HG03103 (cell line): ENCODE results near the gene SECISBP2.
"Not testable (repeated sequence)": the region's sequence is repeated elsewhere in the genome, so short reads cannot be mapped to it uniquely, and the experiment has no call there.

Experiments used
- ATAC-seq: cut with Tn5 transposase; IDR thresholded peaks from one replicate; pipeline ENCODE4 v1.9.1; 2021; ENCODE audit warnings: low read depth; ENCODE audit not compliant: unreplicated experiment

The SECISBP2 gene, protein sequence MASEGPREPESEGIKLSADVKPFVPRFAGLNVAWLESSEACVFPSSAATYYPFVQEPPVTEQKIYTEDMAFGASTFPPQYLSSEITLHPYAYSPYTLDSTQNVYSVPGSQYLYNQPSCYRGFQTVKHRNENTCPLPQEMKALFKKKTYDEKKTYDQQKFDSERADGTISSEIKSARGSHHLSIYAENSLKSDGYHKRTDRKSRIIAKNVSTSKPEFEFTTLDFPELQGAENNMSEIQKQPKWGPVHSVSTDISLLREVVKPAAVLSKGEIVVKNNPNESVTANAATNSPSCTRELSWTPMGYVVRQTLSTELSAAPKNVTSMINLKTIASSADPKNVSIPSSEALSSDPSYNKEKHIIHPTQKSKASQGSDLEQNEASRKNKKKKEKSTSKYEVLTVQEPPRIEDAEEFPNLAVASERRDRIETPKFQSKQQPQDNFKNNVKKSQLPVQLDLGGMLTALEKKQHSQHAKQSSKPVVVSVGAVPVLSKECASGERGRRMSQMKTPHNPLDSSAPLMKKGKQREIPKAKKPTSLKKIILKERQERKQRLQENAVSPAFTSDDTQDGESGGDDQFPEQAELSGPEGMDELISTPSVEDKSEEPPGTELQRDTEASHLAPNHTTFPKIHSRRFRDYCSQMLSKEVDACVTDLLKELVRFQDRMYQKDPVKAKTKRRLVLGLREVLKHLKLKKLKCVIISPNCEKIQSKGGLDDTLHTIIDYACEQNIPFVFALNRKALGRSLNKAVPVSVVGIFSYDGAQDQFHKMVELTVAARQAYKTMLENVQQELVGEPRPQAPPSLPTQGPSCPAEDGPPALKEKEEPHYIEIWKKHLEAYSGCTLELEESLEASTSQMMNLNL

DNA sequence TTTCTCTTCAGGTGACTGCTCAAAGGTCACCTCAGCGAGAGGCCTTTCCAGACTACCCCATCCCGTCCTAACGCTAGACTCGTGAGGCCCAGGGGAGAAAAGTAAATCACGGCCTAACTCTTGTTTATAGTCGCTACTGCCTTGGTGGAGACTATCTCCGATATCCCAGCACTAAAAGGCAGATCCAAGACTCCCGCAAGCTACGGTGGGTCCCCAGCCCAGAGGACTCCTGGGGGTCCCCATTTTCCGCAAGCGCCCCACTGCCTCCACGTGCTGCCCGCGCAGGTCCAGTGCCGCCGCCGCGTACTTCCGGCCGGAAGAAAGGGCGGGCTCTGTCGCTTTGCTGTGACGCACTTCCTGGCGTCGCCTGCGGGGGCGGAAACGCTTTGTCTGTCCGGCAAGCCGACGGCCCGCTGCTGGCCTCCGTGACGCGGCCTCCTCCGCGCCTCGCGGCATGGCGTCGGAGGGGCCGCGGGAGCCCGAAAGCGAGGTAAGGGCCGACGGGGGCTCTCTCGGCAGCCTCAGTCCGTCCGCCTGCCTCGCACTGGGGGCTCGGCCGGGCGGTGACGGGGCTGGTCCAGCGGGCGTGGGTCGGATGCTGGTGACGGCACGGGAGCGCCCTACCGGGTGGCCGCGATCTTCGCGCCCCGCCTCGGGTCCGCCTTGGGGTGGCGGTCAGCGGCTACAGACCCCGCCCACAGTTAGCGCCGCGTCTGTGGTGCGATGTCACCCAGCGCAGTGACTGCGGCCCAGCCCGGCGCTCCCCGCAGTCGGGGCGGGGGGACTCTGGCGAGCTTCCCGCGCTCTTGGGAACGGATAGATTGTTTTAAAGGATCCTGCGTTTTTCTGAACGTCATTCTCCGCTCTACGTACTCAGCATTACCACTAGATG lies at the start of gene SECISBP2:
Gene SECISBP2 (plus strand): TSS at position 378 of the 892 bp plus-strand sequence. CDS start 77 bp downstream, at position 455.
- ATAC-seq: peak; percentile 89

DNA sequence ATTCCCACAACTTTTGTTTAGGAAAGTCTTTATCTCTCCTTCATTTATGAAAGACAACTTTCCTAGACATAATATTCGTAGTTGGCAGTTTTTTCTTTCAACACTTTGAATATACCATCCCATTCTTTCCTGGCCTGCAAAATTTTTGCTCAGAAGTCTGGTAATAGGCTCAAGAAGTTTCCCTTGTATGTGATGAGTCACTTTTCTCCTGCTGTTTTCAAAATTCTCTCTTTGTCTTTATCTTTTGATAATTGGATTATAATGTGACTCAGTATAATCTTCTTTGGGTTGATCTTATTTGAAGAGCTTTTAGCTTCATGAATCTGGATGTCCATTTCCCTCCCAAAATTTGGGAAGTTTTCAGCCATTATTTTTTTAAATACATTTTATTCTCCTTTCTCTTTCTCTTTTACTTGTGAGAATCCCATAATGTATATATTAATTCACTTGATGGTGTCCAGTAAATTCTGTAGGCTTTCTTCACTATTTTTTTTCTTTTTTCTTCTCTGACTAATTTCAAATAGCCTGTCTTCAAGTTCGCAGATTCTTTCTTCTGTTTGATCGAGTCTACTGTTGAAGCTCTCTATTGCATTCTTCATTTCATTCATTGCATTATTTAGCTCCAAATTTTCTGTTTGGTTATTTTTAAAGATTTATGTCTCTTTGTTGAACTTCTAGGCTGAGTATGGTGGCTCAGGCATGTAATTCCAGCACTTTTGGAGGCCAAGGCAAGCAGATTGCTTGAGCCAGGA lies 44.6 kb upstream of the SECISBP2 start:
- ATAC-seq: no peak

DNA sequence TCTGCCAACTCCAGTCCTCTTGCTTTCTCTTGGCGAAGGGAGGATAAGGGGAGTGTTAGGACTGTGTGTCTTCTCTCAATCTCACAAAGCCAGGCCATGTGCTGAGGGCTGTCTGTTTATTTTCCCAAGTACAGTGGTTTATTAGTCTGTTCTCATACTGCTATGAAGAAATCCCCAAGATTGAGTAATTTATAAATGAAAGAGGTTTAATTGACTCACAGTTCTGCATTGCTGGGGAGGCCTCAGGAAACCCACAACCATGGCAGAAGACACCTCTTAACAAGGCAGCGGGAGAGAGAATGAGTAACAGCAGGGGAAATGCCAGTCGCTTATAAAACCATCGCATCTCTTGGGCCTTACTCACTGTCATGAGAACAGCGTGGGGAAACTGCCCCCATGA lies 43.5 kb upstream of the SECISBP2 start:
- no peak for ATAC-seq

DNA sequence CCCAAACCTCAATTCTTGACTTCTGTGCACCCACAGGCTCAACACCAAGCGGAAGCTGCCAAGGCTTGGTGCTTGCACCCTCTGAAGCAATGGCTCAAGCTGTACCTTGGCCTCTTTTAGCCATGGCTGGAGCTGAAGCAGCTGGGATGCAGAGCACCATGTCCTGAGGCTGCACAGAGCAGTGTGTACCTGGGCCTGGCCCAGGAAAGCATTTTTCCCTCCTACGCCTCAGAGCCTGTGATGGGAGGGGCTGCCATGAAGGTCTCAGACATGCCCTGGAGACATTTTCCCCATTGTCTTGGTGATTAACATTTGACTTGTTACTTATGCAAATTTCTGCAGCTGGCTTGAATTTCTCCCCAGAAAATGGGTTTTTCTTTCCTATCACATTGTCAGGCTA lies 42.3 kb upstream of the SECISBP2 start:
- not testable (repeated sequence) for ATAC-seq

DNA sequence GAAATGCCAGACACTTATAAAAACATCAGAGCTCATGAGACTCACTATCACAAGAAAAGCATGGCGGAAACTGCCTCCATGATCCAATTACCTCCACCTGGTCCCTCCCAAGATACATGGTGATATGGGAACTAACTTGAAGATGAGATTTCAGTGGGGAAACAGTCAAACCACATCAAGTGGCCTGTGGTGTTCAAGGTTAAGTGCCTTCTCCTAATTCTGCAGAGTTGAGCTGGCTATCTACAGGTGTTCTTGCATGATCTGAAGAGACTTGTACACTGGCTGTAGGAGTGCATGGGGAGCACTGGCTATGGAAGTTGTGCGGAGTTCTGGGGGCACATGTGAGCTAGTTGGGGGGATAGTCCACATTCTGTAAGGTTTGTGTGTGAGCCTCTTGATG lies 41.3 kb upstream of the SECISBP2 start:
- ATAC-seq: no peak

DNA sequence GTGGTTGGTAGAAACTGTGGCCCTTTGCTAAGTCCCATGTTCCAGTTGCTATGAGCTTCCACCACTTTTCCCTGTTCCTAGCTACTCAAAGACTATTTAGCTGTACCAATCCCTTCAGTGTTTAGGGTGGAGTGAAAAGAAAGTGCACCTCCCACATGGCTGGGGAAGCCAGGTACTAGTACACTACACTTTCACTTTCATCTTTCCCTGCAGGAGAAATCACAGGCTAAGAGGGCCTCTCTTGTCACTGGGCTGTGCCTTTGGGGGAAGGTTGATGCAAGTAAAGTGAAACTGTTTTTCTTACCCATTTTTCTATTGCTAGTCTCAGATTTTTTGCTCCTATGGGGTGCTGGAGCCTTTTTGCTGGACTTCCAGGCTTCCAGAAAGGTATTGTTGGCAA lies 40.8 kb upstream of the SECISBP2 start:
- no peak for ATAC-seq

DNA sequence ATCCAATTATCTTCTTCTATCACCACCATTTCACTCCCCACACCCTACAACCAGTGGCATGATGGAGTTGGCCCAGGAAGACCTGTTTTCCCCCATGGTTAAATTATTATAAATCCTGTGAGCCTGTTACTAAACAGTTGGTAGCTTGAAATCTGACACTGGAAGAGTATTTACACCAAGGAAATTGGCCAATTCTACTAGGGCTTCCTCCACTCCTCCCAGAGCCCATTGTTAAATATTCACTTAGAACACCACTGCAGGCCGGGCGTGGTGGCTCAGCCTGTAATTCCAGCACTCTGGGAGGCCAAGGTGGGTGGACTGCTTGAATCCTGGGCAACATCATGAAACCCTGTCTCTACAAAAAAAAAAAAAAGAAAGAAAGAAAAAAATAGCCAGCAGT lies 39.7 kb upstream of the SECISBP2 start:
- no peak for ATAC-seq

DNA sequence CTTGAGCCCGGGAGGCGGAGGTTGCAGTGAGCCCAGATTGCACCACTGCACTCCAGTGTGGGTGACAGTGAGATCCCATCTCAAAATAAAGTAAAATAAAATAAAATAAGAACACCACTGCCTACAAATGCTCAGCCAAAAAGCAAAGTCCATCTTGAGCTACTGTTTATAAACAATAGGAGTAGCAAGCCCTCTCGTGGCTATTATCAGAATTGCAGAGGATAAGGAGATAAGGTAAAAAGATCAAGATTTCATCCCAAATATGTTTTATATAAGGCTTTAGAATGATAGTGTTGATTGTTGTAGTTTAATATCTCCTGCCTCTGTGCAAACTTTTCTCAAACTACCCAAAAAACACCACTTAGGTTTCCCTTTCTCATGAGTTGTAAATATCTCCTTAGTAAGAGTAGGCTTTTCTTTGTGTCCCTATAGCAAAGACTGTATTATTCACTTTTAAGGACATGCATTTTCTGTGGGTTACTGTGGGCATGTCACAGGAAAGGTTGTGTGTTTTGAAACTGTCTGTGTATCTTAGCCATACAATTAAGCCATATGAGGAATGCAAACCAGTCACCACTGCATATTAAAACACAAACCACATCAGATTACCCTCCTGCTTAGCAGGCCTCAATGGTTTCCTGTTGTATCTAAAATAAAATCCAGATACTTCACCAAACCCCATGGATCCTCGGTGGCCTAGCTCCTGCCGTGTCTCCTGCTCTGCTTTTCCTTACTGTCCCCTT lies 39.1 kb upstream of the SECISBP2 start:
- ATAC-seq: no peak

DNA sequence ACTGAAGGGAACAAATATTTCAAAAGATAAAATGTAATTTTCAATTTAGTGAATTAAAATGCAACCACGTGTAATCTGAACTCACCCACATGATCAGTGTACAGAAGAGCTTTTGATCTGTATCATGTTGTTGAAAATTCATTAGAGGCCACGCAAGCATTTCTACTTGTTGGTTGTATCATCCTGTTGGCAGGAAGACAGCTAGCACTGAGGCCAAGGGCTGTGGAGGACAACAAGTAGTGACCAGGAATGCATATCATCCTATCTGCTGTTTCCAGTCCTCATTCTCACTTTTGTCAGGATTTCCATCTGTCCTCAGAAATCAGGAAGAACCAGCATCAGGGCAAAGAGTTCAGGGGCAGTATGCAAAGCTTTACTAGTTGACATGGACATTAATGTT lies 37.2 kb upstream of the SECISBP2 start:
- ATAC-seq: no peak

DNA sequence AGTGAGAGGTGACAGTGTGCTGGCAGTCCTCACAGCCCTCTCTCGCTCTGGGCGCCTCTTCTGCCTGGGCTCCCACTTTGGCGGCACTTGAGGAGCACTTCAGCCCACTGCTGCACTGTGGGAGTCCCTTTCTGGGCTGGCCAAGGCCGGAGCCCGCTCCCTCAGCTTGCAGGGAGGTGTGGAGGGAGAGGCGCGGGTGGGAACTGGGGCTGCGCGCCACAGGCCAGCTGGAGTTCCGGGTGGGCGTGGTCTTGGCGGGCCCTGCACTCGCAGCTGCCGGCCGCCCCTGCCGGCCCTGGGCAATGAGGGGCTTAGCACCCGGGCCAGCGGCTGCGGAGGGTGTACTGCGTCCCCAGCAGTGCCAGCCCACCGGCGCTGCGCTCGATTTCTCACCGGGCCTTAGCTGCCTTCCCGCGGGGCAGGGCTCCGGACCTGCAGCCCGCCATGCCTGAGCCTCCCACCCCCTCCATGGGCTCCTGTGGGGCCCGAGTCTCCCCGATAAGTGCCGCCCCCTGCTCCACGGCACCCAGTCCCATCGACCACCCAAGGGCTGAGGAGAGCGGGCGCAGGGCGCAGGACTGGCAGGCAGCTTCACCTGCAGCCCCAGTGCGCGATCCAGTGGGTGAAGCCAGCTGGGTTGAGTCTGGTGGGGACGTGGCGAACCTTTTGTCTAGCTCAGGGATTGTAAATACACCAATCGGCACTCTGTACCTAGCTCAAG lies 35.9 kb upstream of the SECISBP2 start:
- ATAC-seq: not testable (repeated sequence)

DNA sequence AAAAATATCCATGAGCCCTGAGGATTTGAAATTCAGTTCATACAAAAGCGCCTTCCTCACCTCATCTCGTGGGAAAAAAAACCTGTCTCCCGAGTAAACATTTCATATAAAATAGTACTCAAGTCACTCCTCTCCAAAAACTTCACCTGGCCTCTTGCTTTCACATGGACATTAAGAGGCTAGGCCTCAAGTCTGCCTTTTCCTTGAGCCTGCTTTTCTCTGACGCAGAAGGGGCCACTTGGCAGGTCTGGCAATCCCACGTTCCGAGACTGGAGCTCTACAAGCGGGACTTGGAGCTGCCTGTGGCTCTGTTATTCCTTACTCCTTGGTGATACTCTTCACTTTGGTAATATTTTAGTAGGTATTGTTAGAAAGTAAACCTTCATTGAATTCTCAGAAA lies 34.2 kb upstream of the SECISBP2 start:
- no peak for ATAC-seq

DNA sequence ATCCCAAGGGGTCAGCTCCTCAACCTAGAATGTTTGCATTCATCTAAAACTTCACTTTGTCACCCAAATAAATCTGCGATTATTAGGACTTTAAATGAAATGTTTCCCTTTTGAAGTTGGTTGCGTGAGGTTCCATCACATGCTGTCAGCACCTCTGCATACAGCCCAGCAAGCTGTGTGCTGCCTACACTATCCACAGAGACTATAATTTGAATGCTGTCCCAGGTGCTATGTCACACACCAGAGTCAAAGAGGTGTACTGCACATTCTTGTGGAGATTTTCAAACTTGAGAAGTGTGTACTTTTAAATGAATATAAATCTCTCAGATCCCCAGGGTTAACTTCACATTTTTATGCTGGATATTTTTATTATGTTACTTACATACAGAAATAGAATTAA lies 26.6 kb upstream of the SECISBP2 start:
- no peak for ATAC-seq

DNA sequence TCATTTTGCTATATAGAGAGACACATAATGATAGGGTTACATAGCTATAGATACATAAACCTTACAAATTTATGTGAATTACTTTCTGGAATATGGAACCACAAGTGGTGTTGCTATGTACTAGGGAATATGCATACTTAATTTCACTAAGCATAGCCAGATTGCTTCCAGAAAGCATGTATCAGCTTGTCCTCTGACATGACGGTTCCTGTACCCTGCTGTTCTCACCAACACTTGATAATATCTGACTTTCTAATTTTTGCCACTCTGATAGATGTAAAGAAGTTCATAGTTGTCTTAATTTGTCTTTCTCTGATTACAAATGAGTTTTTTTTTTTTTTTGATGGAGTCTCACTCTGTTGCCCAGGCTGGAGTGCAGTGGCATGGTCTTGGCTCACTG lies 25.3 kb upstream of the SECISBP2 start:
- no peak for ATAC-seq

DNA sequence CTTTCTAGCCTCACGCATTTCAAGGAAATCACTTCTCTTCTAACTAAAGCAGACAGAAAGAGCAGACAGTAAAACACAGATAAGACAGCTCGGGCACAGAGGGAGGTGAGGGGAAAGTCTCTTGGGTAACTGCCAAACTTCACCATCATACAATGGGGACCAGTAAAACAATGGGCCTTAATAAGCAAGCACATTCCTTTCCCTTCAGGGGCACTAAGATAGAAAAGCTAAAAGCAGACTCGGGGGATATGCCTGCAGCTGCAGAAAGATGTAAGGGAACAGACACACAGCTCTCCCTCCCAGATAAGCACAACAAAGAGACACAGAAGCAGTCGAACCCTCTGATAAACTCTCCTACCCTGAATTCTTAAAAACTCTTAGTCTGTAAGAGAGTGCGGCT lies 22.9 kb upstream of the SECISBP2 start:
- ATAC-seq: no peak

DNA sequence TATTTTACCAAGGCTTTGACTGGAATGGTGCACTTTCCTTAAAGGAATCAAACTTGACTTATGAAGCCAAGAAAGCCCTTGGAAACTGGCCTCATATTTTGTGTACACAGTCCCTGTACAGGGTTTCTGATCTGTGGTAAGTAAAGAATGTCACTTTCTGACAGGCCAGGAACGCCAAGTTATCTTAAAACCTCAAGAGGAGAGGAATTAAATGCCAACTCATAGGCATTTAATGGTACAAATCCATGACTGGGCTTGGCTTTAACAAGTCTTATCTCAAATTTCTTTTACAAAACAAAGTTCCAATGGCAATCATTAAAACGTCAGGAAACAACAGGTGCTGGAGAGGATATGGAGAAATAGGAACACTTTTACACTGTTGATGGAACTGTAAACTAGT lies 16.3 kb upstream of the SECISBP2 start:
- ATAC-seq: not testable (repeated sequence)

DNA sequence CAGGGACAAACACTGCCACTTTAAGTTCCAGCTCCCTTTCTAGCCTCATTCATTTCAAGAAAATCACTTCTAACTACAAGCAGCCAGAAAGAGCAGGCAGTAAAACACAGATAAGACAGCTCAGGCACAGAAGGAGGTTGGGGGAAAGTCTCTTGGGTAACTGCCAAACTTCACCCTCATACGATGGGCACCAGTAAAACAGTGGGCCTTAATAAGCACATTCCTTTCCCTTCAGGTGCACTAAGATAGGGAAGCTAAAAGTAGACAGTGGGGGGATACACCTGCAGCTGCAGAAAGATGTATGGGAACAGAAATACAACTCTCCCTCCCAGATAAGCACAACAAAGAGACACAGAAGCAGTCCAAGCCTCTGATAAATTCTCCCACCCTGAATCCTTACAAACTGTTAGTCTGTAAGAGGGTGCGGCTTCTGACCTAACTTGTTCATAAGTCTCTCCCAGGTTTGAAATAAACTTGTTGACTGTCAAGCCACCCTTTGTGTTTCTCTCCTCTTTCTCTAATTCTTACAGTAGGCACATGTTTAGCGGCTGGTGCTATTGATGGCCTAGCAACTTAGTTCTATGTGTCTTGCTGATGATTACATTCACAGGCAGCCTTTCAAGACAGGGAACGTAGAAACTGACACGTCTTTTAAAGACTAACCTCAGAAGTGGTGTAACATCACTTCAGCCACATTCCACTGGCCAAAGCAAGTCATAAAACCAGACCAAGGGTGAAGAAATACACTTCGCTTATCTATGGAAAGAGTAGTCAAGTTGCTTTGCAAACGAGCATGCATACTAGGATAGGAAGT lies 14.1 kb upstream of the SECISBP2 start:
- ATAC-seq: no peak

DNA sequence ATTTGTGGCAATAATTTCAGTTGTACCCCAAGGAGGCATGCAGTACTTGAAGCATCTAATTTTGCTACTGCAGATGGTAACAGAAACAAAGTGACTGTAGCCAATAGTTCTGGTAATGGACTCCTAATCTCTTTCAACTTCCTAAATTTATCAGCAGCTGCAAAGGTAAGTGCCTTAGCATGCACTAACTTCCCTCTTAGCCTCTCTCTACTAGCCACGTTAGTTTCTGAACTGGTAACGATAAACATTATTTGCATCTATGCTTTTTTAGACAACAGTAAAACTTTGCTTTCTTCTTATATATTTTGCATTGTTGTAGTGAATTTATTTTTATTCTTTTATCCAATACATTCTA lies 13.5 kb upstream of the SECISBP2 start:
- no peak for ATAC-seq

DNA sequence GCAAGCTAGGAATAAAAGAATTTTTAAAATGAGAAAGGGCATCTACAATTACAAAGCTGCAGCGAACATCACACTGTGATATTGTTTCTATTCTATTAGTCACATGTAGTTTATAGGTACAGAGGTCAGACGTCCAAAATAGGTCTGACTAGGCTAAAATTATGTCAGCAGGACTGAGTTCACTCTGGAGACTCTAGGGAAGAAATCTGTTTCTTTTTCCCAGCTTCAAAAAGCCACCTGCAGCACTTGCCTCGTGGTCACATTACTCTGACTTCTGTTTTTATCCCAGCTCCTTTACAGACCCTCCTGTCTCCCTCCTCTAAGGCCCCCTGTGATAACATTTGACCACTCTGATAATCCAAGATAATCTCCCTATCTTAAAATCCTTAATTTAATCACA lies 12.4 kb upstream of the SECISBP2 start:
- ATAC-seq: no peak
